Breast epithelium (tissue), 3 donors: ENCODE data around the gene GGT5.
"Not testable (repeated sequence)": the region's sequence is repeated elsewhere in the genome, so short reads cannot be mapped to it uniquely, and the experiment has no call there.

Source experiments
- CTCF ChIP-seq, 3 donors: fragments of 450-650 bp; IDR thresholded peaks; one replicate each; pipeline ENCODE4 v1.5.1; 2016 to 2017; ENCODE audit warnings: antibody characterized with exemption in 3 of 3, mild to moderate bottlenecking in 3 of 3, moderate library complexity in 3 of 3
- POLR2AphosphoS5 ChIP-seq, 3 donors: sonication (generic); formaldehyde crosslinking; IDR thresholded peaks; one replicate each; pipeline ENCODE4 v1.6.1; 2017; ENCODE audit warnings: antibody characterized with exemption in 3 of 3

DNA sequence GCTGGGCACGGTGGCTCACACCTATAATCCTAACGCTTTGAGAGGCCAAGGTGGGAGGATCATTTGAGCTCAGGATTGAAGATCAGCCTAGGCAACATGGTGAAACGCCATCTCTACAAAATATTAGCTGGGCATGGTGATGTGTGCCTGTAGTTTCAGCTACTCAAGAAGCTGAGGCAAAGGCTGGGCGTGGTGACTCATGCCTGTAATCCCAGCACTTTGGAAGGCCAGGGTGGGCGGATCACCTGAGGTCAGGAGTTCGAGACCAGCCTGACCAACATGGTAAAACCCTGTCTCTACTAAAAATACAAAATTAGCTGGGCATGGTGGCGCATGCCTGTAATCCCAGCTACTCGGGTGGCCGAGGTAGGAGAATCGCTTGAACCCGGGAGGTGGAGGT lies 34.5 kb downstream of the GGT5 start:
- not testable (repeated sequence) for TF ChIP-seq POLR2AphosphoS5, CTCF (IDR thresholded peaks at IDR 0.05)
